Progenitor cell of endocrine pancreas (in vitro differentiated cells): ENCODE results near the gene GAS7. TPM values are rescaled to one million over a fixed set of nuclear protein-coding genes. Genes with fewer than 3 reads are reported as not detected.

ENCODE experiments used
- DNase-seq: peaks from one replicate; pipeline ENCODE4 v3.0.0; 2021; ENCODE audit warnings: low spot score; ENCODE audit not compliant: unreplicated experiment
- H3K27ac Mint-ChIP-seq: 2 replicates; pipeline ENCODE4 v1.8.0; 2021; ENCODE audit warnings: mild to moderate bottlenecking, moderate library complexity, mixed read lengths
- H3K27me3 Mint-ChIP-seq: 2 replicates; pipeline ENCODE4 v1.8.0; 2021; ENCODE audit warnings: mixed read lengths
- H3K36me3 Mint-ChIP-seq: 2 replicates; pipeline ENCODE4 v1.8.0; 2022; ENCODE audit warnings: mixed read lengths; ENCODE audit not compliant: insufficient read depth
- H3K4me1 Mint-ChIP-seq: 2 replicates; pipeline ENCODE4 v1.8.0; 2021; ENCODE audit warnings: low read depth, mixed read lengths
- H3K4me3 Mint-ChIP-seq: 2 replicates; pipeline ENCODE4 v1.8.0; 2021; ENCODE audit warnings: low read depth, mild to moderate bottlenecking, moderate library complexity, mixed read lengths
- H3K9me3 Mint-ChIP-seq: 2 replicates; pipeline ENCODE4 v1.8.0; 2021; ENCODE audit warnings: low read depth, mixed read lengths
- total RNA-seq: library from RNA; stranded (reverse); gene quantifications from 2 replicates; pipeline ENCODE4 v1.2.1, GENCODE V29; 2021
- TF ChIP-seq, protein P1 (sequence below): fragments of 200-600 bp; sonication (generic); IDR thresholded peaks from one replicate; pipeline ENCODE4 v1.5.0; 2021; ENCODE audit warnings: antibody characterized with exemption, mild to moderate bottlenecking; ENCODE audit not compliant: unreplicated experiment

Gene GAS7
- total RNA-seq, 1 donor from 2014 or later: 3.4 TPM

- Mint-ChIP-seq H3K9me3 (peaks cover 10% of the 10 kb centered on the region), H3K27me3 (peaks cover 6% of the 10 kb centered on the region), H3K4me1 (no peaks in the 10 kb centered on the region), H3K27ac (no peak overlapping the region), H3K4me3 (no peak overlapping the region), H3K36me3 (no peaks in the 10 kb centered on the region)
- TF ChIP-seq, protein P1, sequence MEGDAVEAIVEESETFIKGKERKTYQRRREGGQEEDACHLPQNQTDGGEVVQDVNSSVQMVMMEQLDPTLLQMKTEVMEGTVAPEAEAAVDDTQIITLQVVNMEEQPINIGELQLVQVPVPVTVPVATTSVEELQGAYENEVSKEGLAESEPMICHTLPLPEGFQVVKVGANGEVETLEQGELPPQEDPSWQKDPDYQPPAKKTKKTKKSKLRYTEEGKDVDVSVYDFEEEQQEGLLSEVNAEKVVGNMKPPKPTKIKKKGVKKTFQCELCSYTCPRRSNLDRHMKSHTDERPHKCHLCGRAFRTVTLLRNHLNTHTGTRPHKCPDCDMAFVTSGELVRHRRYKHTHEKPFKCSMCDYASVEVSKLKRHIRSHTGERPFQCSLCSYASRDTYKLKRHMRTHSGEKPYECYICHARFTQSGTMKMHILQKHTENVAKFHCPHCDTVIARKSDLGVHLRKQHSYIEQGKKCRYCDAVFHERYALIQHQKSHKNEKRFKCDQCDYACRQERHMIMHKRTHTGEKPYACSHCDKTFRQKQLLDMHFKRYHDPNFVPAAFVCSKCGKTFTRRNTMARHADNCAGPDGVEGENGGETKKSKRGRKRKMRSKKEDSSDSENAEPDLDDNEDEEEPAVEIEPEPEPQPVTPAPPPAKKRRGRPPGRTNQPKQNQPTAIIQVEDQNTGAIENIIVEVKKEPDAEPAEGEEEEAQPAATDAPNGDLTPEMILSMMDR: no peak
- no peak for DNase-seq
Measured at GRCh38 chr17:9887508-9887907, 310.9 kb downstream of the GAS7 start.

DNA sequence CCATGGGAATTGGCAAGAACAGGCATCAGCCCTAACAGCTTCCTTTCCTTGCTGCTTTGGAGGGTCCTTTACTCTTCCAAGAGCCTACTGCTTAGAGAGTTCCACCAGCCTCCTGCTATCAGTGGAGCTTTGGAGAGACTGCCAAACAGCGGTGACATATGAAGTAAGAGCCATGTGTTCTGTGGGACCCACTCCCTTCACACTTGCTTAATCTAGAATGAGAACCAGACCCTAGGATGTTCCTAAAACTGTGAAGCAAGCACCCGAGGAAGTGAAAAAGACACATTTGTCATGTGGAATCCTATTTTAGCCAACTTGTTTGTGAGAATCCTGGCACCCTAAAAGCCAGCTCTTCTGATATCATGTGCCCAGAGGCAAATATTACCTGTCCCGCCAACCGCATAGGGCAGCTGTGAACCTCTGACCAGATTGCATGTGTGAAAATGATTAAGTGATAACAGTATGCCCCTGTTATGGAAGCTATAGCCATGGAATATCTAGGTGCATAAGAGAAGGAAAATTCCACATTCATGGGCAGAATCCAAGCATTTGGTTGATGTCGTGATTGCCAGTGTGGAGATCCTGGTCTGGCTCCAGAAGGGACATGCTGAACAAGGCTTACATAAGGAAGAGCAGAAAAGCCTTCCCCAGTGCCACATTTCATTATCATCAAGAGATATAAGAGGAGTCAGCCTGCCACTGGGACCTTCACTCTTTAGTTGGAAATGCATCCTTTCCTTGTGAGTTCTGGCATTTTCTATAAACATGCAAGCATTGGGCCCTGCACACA, 312.1 kb downstream of the GAS7 start:
- H3K4me1 Mint-ChIP-seq: no peaks in the 10 kb centered on the region
- no peak overlapping the region for H3K4me3 Mint-ChIP-seq
- peaks cover 6% of the 10 kb centered on the region for H3K27me3 Mint-ChIP-seq
- TF ChIP-seq, protein P1: no peak
- H3K36me3 Mint-ChIP-seq: no peaks in the 10 kb centered on the region
- H3K9me3 Mint-ChIP-seq: peaks cover 15% of the 10 kb centered on the region
- H3K27ac Mint-ChIP-seq: no peak overlapping the region
- no peak for DNase-seq

DNA sequence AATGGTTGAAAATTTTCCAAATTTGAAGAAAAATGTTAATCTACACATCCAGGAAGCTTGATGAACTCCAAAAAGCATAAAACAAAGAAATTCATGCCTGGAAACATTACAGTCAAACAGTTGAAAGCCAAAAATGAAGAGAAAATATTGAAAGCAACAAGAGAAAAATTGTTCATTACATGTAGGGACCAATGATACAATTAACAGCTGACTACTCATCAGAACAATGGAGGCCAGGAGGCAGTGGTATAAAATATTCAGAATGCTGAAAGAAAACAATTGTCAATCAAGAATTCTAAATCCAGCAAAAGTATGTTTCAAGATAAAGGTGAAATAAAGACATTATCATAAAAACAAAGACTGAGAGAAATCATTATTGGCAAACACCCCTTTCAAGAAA, 315.0 kb downstream of the GAS7 start:
- DNase-seq: no peak
- Mint-ChIP-seq H3K36me3 (no peaks in the 10 kb centered on the region), H3K4me1 (no peaks in the 10 kb centered on the region), H3K4me3 (no peak overlapping the region), H3K27ac (no peak overlapping the region), H3K27me3 (peaks cover 6% of the 10 kb centered on the region), H3K9me3 (peaks cover 15% of the 10 kb centered on the region)
- TF ChIP-seq, protein P1: no peak

DNA sequence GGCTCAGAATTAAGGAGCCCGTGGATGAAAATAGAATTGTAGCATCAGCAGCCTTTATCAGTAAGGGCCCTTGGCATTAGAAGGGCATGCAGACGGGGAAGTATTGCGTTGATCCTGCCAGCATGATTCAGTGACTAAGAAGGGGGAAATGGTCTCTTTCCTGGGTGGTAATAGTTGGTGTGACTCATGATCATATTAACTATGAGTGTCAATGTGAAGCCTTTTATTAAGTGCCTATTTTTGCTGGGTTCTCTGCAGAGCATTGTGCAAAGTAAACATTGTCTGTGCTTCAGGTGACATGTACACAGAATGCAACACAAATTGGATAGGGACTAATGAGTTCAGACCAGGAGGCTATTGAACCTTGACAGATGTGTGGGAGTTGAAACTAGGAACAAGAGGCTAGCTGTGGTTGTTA, 317.8 kb downstream of the GAS7 start:
- no peaks in the 10 kb centered on the region for H3K4me1 Mint-ChIP-seq
- TF ChIP-seq, protein P1: no peak
- peaks cover 15% of the 10 kb centered on the region for H3K9me3 Mint-ChIP-seq
- no peak overlapping the region for H3K27ac Mint-ChIP-seq
- no peaks in the 10 kb centered on the region for H3K36me3 Mint-ChIP-seq
- no peaks in the 10 kb centered on the region for H3K27me3 Mint-ChIP-seq
- no peak overlapping the region for H3K4me3 Mint-ChIP-seq
- no peak for DNase-seq

DNA sequence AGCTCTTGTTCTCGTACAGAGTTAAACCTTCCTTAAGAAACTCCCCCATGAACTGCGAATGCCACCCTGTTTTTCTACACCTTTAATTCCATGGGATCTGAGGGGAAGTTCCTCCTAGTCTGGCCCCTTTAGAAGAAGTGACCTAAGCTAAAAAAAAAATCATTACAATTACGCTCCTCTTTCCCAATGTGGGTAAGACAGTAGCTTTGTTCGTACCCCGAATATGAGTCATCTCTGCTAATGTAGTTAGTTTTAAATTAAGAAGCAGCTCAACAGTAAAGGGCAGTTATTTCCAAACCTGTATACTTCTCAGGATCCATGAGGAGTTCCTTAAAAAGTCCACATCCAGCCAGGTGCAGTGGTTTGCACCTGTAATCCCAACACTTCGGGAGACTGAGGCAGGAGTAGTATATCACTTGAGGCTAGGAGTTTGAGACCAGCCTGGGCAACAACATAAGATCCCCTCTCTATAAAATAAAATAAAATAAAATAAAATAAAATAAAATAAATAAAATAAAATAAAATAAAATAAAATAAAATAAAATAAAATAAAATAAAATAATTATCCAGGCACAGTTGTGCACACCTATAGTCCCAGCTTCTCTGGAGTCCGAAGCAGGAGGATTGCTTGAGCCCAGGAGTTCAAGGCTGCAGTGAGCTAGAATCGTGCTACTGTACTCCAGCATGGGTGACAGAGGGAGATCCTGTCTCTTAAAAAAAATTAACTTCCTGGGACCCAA, 319.4 kb downstream of the GAS7 start:
- Mint-ChIP-seq H3K36me3 (no peaks in the 10 kb centered on the region), H3K27me3 (no peaks in the 10 kb centered on the region), H3K4me1 (no peaks in the 10 kb centered on the region), H3K9me3 (peaks cover 15% of the 10 kb centered on the region), H3K27ac (no peak overlapping the region), H3K4me3 (no peak overlapping the region)
- TF ChIP-seq, protein P1: no peak
- DNase-seq: no peak
